ENCODE data around the gene CMKLR1. TPM values are rescaled to one million over a fixed set of nuclear protein-coding genes. Genes with fewer than 3 reads are reported as not detected.

The CMKLR1 gene
- total RNA-seq, 1 donor from 2014 or later: 0.57 TPM

DNA sequence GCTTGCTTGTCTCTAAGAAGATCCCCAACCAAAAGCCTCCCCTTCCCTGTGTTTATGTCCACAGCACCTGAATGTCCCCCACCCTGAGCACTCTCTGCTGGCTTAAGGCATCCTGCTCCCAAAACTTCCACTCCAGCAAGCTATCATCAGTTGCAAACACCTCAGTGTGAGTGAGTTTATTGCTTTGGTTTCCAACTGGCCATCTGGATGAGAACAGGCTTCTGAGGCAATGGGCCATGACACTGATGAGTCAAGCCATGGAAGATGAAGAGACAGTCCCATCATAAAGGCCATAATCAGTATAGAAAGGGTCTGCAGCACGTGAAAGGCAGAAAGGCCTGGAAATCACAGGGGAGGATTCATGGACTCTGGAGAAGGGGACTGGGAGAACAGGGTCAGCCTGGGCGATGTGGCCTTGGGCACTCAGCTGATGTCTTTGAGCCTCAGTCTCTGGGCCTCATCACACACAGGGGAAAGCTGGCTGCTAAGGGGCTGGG lies 12.8 kb downstream of the CMKLR1 start:
- H3K79me2 ChIP-seq (ENCODE audit: insufficient read depth, low read length): no peaks in the 10 kb centered on the region
- TF ChIP-seq CTCF (IDR thresholded peaks at IDR 0.05; ENCODE audit: insufficient read depth, low read depth, low read length): no peak
- TF ChIP-seq EZH2 (IDR thresholded peaks at IDR 0.05; ENCODE audit: insufficient read depth, low read length): no peak
- no peak overlapping the region for H3K4me3 ChIP-seq (ENCODE audit: insufficient read depth, low read depth, low read length)
- no peaks in the 10 kb centered on the region for H3K4me1 ChIP-seq (ENCODE audit: insufficient read depth, low read length)
- no peak overlapping the region for H2AFZ ChIP-seq (ENCODE audit: low read depth, low read length)
- peaks cover 12% of the 10 kb centered on the region for H3K27me3 ChIP-seq (ENCODE audit: insufficient read depth, low read length)
- no peak overlapping the region for H3K4me2 ChIP-seq (ENCODE audit: low read length)
- peaks cover 11% of the 10 kb centered on the region for H3K4me1 Mint-ChIP-seq (ENCODE audit: low read depth, unreplicated experiment)
- H3K4me3 Mint-ChIP-seq (ENCODE audit: unreplicated experiment): no peak overlapping the region
- peaks cover 3% of the 10 kb centered on the region for H3K9me3 ChIP-seq (ENCODE audit: insufficient read depth, low read depth, low read length)
- DNase-seq (ENCODE audit: low read depth) (no peak), FAIRE-seq (no peak)
- H3K36me3 Mint-ChIP-seq (ENCODE audit: low read depth, unreplicated experiment): peaks cover 4% of the 10 kb centered on the region
- H3K9me3 Mint-ChIP-seq (ENCODE audit: unreplicated experiment): peaks cover 16% of the 10 kb centered on the region
- H3K27me3 Mint-ChIP-seq (ENCODE audit: low read depth, unreplicated experiment): peaks cover 59% of the 10 kb centered on the region
- no peak overlapping the region for H3K27ac ChIP-seq (ENCODE audit: low read depth, low read length)
- no peaks in the 10 kb centered on the region for H3K36me3 ChIP-seq (ENCODE audit: insufficient read depth, low read length)
- no peak overlapping the region for H3K27ac Mint-ChIP-seq (ENCODE audit: unreplicated experiment)
- no peaks in the 10 kb centered on the region for H4K20me1 ChIP-seq (ENCODE audit: insufficient read depth, low read length)
- no peak overlapping the region for H3K9ac ChIP-seq (ENCODE audit: low read length)

- Mint-ChIP-seq H3K36me3 (ENCODE audit: low read depth, unreplicated experiment) (peaks cover 3% of the 10 kb centered on the region), H3K27me3 (ENCODE audit: low read depth, unreplicated experiment) (peaks cover 57% of the 10 kb centered on the region), H3K4me3 (ENCODE audit: unreplicated experiment) (no peak overlapping the region), H3K9me3 (ENCODE audit: unreplicated experiment) (peaks cover 16% of the 10 kb centered on the region), H3K27ac (ENCODE audit: unreplicated experiment) (no peak overlapping the region), H3K4me1 (ENCODE audit: low read depth, unreplicated experiment) (peaks cover 11% of the 10 kb centered on the region)
- no peak for FAIRE-seq
- Histone ChIP-seq H2AFZ (ENCODE audit: low read depth, low read length) (no peak overlapping the region), H4K20me1 (ENCODE audit: insufficient read depth, low read length) (no peaks in the 10 kb centered on the region), H3K4me1 (ENCODE audit: insufficient read depth, low read length) (no peaks in the 10 kb centered on the region), H3K9me3 (ENCODE audit: insufficient read depth, low read depth, low read length) (peaks cover 3% of the 10 kb centered on the region), H3K4me3 (ENCODE audit: insufficient read depth, low read depth, low read length) (no peak overlapping the region), H3K4me2 (ENCODE audit: low read length) (no peak overlapping the region), H3K27me3 (ENCODE audit: insufficient read depth, low read length) (peaks cover 14% of the 10 kb centered on the region), H3K27ac (ENCODE audit: low read depth, low read length) (no peak overlapping the region), H3K79me2 (ENCODE audit: insufficient read depth, low read length) (no peaks in the 10 kb centered on the region), H3K36me3 (ENCODE audit: insufficient read depth, low read length) (no peaks in the 10 kb centered on the region), H3K9ac (ENCODE audit: low read length) (no peak overlapping the region)
- no peak for DNase-seq (ENCODE audit: low read depth)
- TF ChIP-seq EZH2 (IDR thresholded peaks at IDR 0.05; ENCODE audit: insufficient read depth, low read length): no peak
- TF ChIP-seq CTCF (IDR thresholded peaks at IDR 0.05; ENCODE audit: insufficient read depth, low read depth, low read length): no peak
These were observed 13.6 kb downstream of the CMKLR1 start for GRCh38 chr12:108325549-108325948.

DNA sequence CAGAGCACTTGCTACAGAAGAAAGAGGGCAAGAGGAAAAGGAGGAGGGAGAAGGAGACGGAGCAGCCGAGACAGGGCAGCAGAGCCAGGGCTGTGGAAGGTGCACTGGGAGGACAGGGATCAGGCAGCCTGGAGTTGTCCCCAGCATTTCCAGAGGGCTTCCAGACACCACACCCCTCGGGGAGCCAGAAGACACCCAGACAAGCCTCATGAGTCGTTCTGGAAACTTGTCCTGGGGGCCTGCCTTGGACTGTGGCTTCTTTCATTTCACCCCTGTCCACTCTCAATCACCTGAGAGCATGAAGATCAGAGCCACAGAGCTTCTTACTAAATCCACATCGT lies 14.1 kb downstream of the CMKLR1 start:
- Histone ChIP-seq H3K9me3 (ENCODE audit: insufficient read depth, low read depth, low read length) (peaks cover 3% of the 10 kb centered on the region), H3K36me3 (ENCODE audit: insufficient read depth, low read length) (no peaks in the 10 kb centered on the region), H3K4me2 (ENCODE audit: low read length) (no peak overlapping the region), H3K4me1 (ENCODE audit: insufficient read depth, low read length) (no peaks in the 10 kb centered on the region), H4K20me1 (ENCODE audit: insufficient read depth, low read length) (no peaks in the 10 kb centered on the region), H3K27me3 (ENCODE audit: insufficient read depth, low read length) (peaks cover 19% of the 10 kb centered on the region), H2AFZ (ENCODE audit: low read depth, low read length) (no peak overlapping the region), H3K4me3 (ENCODE audit: insufficient read depth, low read depth, low read length) (no peak overlapping the region), H3K9ac (ENCODE audit: low read length) (no peak overlapping the region), H3K27ac (ENCODE audit: low read depth, low read length) (no peak overlapping the region), H3K79me2 (ENCODE audit: insufficient read depth, low read length) (no peaks in the 10 kb centered on the region)
- Mint-ChIP-seq H3K4me3 (ENCODE audit: unreplicated experiment) (peak overlapping the region; percentile 50), H3K9me3 (ENCODE audit: unreplicated experiment) (peaks cover 10% of the 10 kb centered on the region), H3K27ac (ENCODE audit: unreplicated experiment) (no peak overlapping the region), H3K27me3 (ENCODE audit: low read depth, unreplicated experiment) (peaks cover 57% of the 10 kb centered on the region), H3K36me3 (ENCODE audit: low read depth, unreplicated experiment) (peaks cover 3% of the 10 kb centered on the region), H3K4me1 (ENCODE audit: low read depth, unreplicated experiment) (peaks cover 12% of the 10 kb centered on the region)
- TF ChIP-seq EZH2 (IDR thresholded peaks at IDR 0.05; ENCODE audit: insufficient read depth, low read length) (no peak), CTCF (IDR thresholded peaks at IDR 0.05; ENCODE audit: insufficient read depth, low read depth, low read length) (no peak)
- FAIRE-seq (no peak), DNase-seq (ENCODE audit: low read depth) (no peak)
